Subcutaneous adipose tissue (tissue), 4 donors: ENCODE results near the gene FAM3D. TPM values are rescaled to one million over a fixed set of nuclear protein-coding genes. Genes with fewer than 3 reads are reported as not detected.

ENCODE experiments used
- CTCF ChIP-seq: fragments of 450-650 bp; IDR thresholded peaks from one replicate; pipeline ENCODE4 v1.5.1; 2016; ENCODE audit warnings: low read depth, mild to moderate bottlenecking, control low read depth, antibody characterized with exemption, moderate library complexity
- total RNA-seq, 4 donors: library from RNA; depleted of rRNA; stranded (reverse); fragments of >200 nt; gene quantifications; one replicate each; pipeline ENCODE4 v1.1.0, GENCODE V29; 2016

The FAM3D gene
- total RNA-seq = not detected

GRCh38 chr3:58666683-58667082 lies at the start of gene FAM3D:
Gene FAM3D (minus strand): TSS chr3:58666774. CDS start chr3:58655563, 11,211 bp downstream.
- TF ChIP-seq CTCF = no peak

GRCh38 chr3:58713715-58714401 lies 47.3 kb upstream of the FAM3D start:
- no peak for TF ChIP-seq CTCF

- no peak for TF ChIP-seq CTCF
Observed at GRCh38 chr3:58711871-58712270, 45.3 kb upstream of the FAM3D start.

- no peak for TF ChIP-seq CTCF
Observed at GRCh38 chr3:58708116-58708791, 41.7 kb upstream of the FAM3D start.

GRCh38 chr3:58707390-58707930 lies 40.9 kb upstream of the FAM3D start:
- TF ChIP-seq CTCF = no peak

- no peak for TF ChIP-seq CTCF
Observed at GRCh38 chr3:58706395-58707167, 40.0 kb upstream of the FAM3D start.

- TF ChIP-seq CTCF = no peak
Observed at GRCh38 chr3:58704745-58705144, 38.2 kb upstream of the FAM3D start.
